ENCODE results near the gene CIC. TPM values are rescaled to one million over a fixed set of nuclear protein-coding genes. Genes with fewer than 3 reads are reported as not detected.

Gene CIC
- total RNA-seq, 1 experiment from 2014 or later = 60.7 TPM

DNA sequence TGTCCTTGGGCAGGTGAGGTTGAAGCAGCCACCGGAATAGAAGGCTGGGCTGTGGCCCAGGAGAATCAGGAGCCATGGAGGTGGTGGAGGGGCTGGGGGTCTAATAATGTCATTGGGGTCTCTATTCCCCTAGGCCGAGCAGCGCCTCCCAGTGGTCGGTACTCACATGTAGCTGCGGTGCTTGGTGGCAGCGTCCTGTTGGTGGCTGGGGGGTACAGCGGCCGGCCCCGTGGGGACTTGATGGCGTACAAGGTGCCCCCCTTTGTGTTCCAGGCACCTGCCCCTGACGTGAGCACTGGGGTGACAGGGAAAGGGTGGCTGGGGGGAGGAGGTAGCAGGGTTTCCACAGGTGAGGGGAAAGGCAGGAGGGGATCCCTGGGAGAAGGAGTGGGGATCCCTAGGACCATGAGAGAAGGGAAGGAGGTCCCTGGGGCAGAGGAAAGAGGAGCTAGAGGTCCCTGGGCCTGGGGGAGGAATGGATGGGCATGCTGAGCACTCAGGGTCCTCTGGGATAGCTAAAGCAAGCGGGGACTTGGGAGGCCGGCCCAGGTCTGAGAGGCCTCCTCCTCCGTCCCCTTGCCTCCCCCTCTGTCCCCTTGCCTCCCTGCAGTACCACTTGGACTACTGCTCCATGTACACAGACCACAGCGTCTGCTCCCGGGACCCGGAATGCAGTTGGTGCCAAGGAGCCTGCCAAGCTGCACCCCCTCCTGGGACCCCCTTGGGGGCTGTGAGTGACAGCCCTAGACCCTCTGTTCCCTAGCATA lies 74.5 kb downstream of the CIC start:
- no peaks in the 10 kb centered on the region for H3K9me3 ChIP-seq (ENCODE audit: insufficient read depth, low read depth)
- no TSS peak for BruUV-seq (replicated peaks)
- no peak for TF ChIP-seq CTCF (conservative IDR thresholded peaks at IDR 0.05)
- no peak for TF ChIP-seq EZH2 (IDR thresholded peaks at IDR 0.05; ENCODE audit: low read depth)
- POLR2A ChIA-PET (ENCODE audit: unreplicated experiment) = no interaction called here
- peaks cover 7% of the 10 kb centered on the region; the same call in 1 of the 2 replicates for H3K4me1 ChIP-seq (replicated peaks; ENCODE audit: insufficient read depth)
- no peak for DNase-seq
- intact Hi-C loops (cut with micrococcal nuclease; ENCODE audit: unreplicated experiment) = no loop called here
- H3K4me3 ChIP-seq = no peak overlapping the region
- CTCF ChIA-PET = interaction anchor here (0.6 kb wide), 1 partner anchor 162 kb away, joined by 3 read pairs; no protein-coding TSS in a partner anchor
- no peaks in the 10 kb centered on the region; the same call in 1 of the 2 replicates for H3K36me3 ChIP-seq (ENCODE audit: low read depth)
- H3K79me2 ChIP-seq (ENCODE audit: low read depth) = no peaks in the 10 kb centered on the region
- H4K20me1 ChIP-seq (ENCODE audit: insufficient read depth) = no peaks in the 10 kb centered on the region
- H2AFZ ChIP-seq = no peak overlapping the region
- peaks cover 4% of the 10 kb centered on the region; the same call in 1 of the 2 replicates for H3F3A ChIP-seq (ENCODE audit: insufficient read depth, low read depth)
- H3K9me2 ChIP-seq (ENCODE audit: insufficient read depth) = no peaks in the 10 kb centered on the region
- no peak overlapping the region for H3K4me2 ChIP-seq
- H3K27ac ChIP-seq = no peak overlapping the region
- H3K27me3 ChIP-seq (ENCODE audit: insufficient read depth, low read depth) = no peaks in the 10 kb centered on the region

DNA sequence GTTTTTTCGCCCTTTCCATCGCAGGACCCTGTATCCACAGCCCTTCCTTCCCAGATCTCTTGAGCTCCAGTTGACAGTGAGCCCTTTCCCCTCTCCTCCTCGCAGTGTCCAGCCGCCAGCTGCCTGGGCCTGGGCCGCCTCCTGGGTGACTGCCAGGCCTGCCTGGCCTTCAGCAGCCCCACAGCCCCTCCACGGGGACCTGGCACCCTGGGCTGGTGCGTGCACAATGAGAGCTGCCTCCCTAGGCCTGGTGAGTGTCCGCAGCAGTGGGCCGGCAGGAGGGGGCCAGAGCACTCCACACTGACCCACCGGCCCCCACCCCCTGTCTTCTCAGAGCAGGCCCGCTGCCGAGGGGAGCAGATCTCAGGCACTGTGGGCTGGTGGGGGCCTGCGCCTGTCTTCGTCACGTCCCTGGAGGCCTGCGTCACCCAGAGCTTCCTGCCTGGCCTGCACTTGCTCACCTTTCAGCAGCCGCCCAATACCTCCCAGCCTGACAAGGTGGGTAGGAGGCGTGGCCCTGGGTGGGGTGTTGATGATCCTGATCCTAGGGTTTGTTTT lies 75.4 kb downstream of the CIC start:
- no peak for DNase-seq
- intact Hi-C loops (cut with micrococcal nuclease; ENCODE audit: unreplicated experiment) = no loop called here
- Histone ChIP-seq H3K79me2 (ENCODE audit: low read depth) (no peaks in the 10 kb centered on the region), H3K36me3 (ENCODE audit: low read depth) (no peaks in the 10 kb centered on the region; the same call in 1 of the 2 replicates), H3K4me3 (no peak overlapping the region), H3K27ac (no peak overlapping the region), H3K4me2 (no peak overlapping the region), H3K9me3 (ENCODE audit: insufficient read depth, low read depth) (no peaks in the 10 kb centered on the region), H3K9me2 (ENCODE audit: insufficient read depth) (no peaks in the 10 kb centered on the region), H3F3A (ENCODE audit: insufficient read depth, low read depth) (peaks cover 4% of the 10 kb centered on the region; the same call in 1 of the 2 replicates), H3K4me1 (replicated peaks; ENCODE audit: insufficient read depth) (peaks cover 7% of the 10 kb centered on the region; the same call in 1 of the 2 replicates), H2AFZ (no peak overlapping the region), H4K20me1 (ENCODE audit: insufficient read depth) (no peaks in the 10 kb centered on the region), H3K27me3 (ENCODE audit: insufficient read depth, low read depth) (no peaks in the 10 kb centered on the region)
- ChIA-PET POLR2A (ENCODE audit: unreplicated experiment) (no interaction called here), CTCF (interaction anchor here (0.7 kb wide), 1 partner anchor 53 kb away, joined by 7 read pairs; no protein-coding TSS in a partner anchor)
- TF ChIP-seq CTCF (conservative IDR thresholded peaks at IDR 0.05) (no peak), EZH2 (IDR thresholded peaks at IDR 0.05; ENCODE audit: low read depth) (no peak)
- BruUV-seq (replicated peaks) = no TSS peak

Other genes starting within 250 kb of the CIC start
- 0.96 and 1.1 TPM in 2 replicates for gene GRIK5, start 199.0 kb upstream of the CIC start, total RNA-seq (2021)
- 19.4 and 21.6 TPM in 2 replicates for gene ZNF574, start 193.1 kb upstream of the CIC start, total RNA-seq (2021)
- gene POU2F2, start 136.8 kb upstream of the CIC start, total RNA-seq (2021) = 2.9 and 3.5 TPM in 2 replicates
- gene DEDD2, start 51.6 kb upstream of the CIC start, total RNA-seq (2021) = 45.6 and 49.6 TPM in 2 replicates
- gene ZNF526, start 48.9 kb upstream of the CIC start, total RNA-seq (2021) = 13.4 and 13.9 TPM in 2 replicates
- 37.4 and 44.6 TPM in 2 replicates for gene GSK3A, start 26.6 kb upstream of the CIC start, total RNA-seq (2021)
- gene ERF, start 14.1 kb upstream of the CIC start, total RNA-seq (2021) = 57.4 and 79.1 TPM in 2 replicates
- gene PRR19, start 32.9 kb downstream of the CIC start, total RNA-seq (2021) = 0.85 and 1.1 TPM in 2 replicates
- 70.2 and 90.1 TPM in 2 replicates for gene PAFAH1B3, start 33.4 kb downstream of the CIC start, total RNA-seq (2021)
- 1.2 and 1.7 TPM in 2 replicates for gene TMEM145, start 44.1 kb downstream of the CIC start, total RNA-seq (2021)
- 40.6 and 49.0 TPM in 2 replicates for gene MEGF8, start 56.4 kb downstream of the CIC start, total RNA-seq (2021)
- 4.9 and 7.8 TPM in 2 replicates for gene CNFN, start 121.0 kb downstream of the CIC start, total RNA-seq (2021)
- gene LIPE, start 158.1 kb downstream of the CIC start, total RNA-seq (2021) = 10.7 and 12.7 TPM in 2 replicates
- 0.41 TPM in 1 of 2 replicates, not detected in the other for gene CXCL17, start 173.7 kb downstream of the CIC start, total RNA-seq (2021)